Neutrophil (primary cell): ENCODE measurements around the gene RPL28.
"Not testable (repeated sequence)": the region's sequence is repeated elsewhere in the genome, so short reads cannot be mapped to it uniquely, and the experiment has no call there.

Experiments used
- H3K27ac ChIP-seq: fragments of 200-600 bp; sonication (generic); 2 replicates; pipeline ENCODE4 v1.5.1; 2016; ENCODE audit warnings: mild to moderate bottlenecking, moderate library complexity
- H3K27me3 ChIP-seq: fragments of 200-600 bp; sonication (generic); 2 replicates; pipeline ENCODE4 v1.6.0; 2016; ENCODE audit warnings: mild to moderate bottlenecking
- H3K36me3 ChIP-seq: fragments of 200-600 bp; sonication (generic); 2 replicates; pipeline ENCODE4 v1.5.1; 2017
- H3K4me1 ChIP-seq, 2 experiments: fragments of 200-600 bp in 1 of 2; sonication (generic) in 1 of 2; 1 replicate in 1 of 2; 2 replicates in 1 of 2; pipeline versions ENCODE4 v1.5.1 to v1.6.1; 2013 to 2016; ENCODE audit warnings: low read depth in 1 of 2, low read length in 1 of 2, mild to moderate bottlenecking in 1 of 2, moderate library complexity in 1 of 2; ENCODE audit not compliant: control insufficient read depth in 1 of 2, insufficient read depth in 1 of 2
- H3K4me3 ChIP-seq, 2 experiments: fragments of 200-600 bp in 1 of 2; sonication (generic) in 1 of 2; 1 replicate in 1 of 2; 2 replicates in 1 of 2; pipeline ENCODE4 v1.5.1; 2013 to 2016; ENCODE audit warnings: low read depth in 1 of 2, low read length in 1 of 2, mild to moderate bottlenecking in 1 of 2, moderate library complexity in 1 of 2
- H3K9me3 ChIP-seq: fragments of 200-600 bp; sonication (generic); 2 replicates; pipeline ENCODE4 v1.5.1; 2016
- TF ChIP-seq, protein P1 (sequence below): fragments of 200-600 bp; sonication (generic); IDR thresholded peaks from 2 replicates; pipeline ENCODE4 v1.5.1; 2016; ENCODE audit warnings: antibody characterized with exemption

Gene RPL28

GRCh38 chr19:55392820-55393761 is 7.4 kb downstream of the RPL28 start:
- no peak overlapping the region for H3K27ac ChIP-seq
- peaks cover 11 to 12% of the 10 kb centered on the region in 2 experiments for H3K4me1 ChIP-seq
- H3K4me3 ChIP-seq, result no peak overlapping the region
- TF ChIP-seq, protein P1, sequence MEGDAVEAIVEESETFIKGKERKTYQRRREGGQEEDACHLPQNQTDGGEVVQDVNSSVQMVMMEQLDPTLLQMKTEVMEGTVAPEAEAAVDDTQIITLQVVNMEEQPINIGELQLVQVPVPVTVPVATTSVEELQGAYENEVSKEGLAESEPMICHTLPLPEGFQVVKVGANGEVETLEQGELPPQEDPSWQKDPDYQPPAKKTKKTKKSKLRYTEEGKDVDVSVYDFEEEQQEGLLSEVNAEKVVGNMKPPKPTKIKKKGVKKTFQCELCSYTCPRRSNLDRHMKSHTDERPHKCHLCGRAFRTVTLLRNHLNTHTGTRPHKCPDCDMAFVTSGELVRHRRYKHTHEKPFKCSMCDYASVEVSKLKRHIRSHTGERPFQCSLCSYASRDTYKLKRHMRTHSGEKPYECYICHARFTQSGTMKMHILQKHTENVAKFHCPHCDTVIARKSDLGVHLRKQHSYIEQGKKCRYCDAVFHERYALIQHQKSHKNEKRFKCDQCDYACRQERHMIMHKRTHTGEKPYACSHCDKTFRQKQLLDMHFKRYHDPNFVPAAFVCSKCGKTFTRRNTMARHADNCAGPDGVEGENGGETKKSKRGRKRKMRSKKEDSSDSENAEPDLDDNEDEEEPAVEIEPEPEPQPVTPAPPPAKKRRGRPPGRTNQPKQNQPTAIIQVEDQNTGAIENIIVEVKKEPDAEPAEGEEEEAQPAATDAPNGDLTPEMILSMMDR, result no peak
- no peaks in the 10 kb centered on the region for H3K27me3 ChIP-seq
- H3K36me3 ChIP-seq, result peaks cover 34% of the 10 kb centered on the region
- H3K9me3 ChIP-seq, result no peaks in the 10 kb centered on the region

DNA sequence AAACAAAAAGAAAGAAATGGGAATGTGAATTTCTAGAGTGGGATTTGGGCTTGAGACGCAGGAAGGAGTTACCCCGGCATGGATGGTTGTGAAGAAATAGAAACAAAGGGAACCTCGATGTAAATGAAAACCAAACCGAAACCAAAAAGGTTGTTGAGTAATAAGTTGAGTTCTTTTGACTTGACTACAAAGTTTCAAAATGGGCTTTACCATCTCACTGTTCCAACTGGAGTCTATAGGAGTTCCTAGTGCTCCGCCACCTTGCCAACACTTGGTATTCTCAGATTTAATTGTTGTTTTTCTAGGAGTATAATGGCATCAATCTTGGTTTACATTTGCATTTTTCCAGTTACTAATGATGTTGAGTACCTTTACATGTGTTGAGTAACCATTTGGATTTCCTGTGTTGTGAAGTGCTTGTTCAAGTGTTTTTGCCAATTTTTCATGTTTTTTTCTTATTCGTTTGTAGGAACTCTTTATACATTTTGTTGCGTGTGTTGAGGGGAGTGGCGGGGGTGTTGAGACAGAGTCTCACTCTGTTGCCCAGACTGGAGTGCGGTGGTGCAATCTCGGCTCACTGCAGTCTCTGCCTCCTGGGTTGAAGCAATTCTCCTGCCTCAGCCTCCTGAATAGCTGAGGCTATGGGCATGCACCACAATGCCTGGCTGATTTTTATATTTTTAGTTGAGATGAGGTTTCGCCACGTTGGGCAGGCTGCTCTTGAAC is 12.6 kb downstream of the RPL28 start:
- TF ChIP-seq, protein P1, result no peak
- Histone ChIP-seq H3K27me3 (no peaks in the 10 kb centered on the region), H3K36me3 (peaks cover 29% of the 10 kb centered on the region), H3K27ac (peak overlapping the region; percentile 78), H3K9me3 (no peaks in the 10 kb centered on the region), H3K4me1 (peaks cover 22 to 24% of the 10 kb centered on the region in 2 experiments), H3K4me3 (peak overlapping the region; percentile 44 to 55)

DNA sequence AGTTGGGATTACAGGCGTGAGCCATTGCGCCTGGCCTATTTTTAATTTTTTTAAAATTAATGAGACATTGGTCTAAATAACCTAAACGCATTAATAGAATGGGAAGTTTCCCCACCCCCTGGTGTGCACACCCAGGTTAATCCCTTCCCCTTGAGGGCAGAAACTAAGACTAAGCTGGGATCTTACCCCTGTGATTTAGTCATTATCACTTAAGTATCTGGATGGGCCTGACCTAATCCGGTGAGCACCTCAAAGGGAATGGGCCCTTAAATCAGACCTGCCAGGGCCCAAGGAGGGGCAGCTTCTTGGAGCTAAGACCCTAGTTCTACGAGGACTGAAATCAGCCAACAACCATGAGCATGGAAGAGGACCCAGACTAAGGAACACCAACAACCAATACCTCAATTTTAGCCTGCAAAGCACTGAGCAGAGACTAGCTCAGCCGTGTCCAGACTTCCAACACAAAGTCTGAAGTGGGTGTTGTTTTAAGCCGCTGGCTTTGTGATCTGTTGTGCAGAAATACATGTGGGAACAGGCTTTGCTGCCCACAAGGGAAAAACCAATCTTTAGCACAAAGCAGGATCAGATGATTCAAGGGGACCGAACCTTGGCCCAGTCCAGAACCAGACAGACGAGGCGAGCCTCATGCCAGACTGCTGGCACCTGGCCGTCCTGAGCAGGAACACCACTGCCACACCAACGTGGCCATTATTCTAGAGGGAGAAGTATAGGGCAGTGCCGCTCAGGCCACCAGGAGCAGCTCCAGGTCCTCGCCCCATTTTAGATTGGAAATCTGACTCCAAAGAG is 14.8 kb downstream of the RPL28 start:
- peaks cover 23 to 25% of the 10 kb centered on the region in 2 experiments for H3K4me1 ChIP-seq
- no peaks in the 10 kb centered on the region for H3K9me3 ChIP-seq
- H3K4me3 ChIP-seq, result no peak overlapping the region
- H3K27me3 ChIP-seq, result no peaks in the 10 kb centered on the region
- no peak overlapping the region for H3K27ac ChIP-seq
- TF ChIP-seq, protein P1, result no peak
- H3K36me3 ChIP-seq, result peaks cover 38% of the 10 kb centered on the region

DNA sequence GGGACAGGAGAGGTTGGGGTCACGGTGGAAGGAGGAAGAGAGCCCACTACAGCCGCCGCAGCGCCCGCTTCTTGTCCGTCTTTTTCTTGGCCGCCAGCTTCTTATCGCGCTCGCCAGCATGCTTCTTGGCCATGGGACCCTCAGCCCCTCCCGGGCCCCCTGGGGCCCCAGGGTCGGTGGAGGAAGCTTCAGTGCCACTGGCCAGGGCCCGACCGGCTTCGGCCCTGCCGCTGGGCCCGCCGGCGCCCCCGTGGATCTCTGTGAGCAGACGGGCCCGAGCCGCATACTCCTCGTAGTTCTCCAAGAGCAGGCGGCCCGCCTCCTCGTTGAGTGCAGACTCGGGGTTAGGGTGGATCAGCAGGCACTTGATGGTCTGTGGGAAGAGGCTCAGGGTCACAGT is 15.7 kb downstream of the RPL28 start:
- not testable (repeated sequence) for H3K27ac ChIP-seq, H3K27me3 ChIP-seq, H3K9me3 ChIP-seq, H3K4me3 ChIP-seq
- Histone ChIP-seq H3K4me1 (peaks cover 32 to 34% of the 10 kb centered on the region in 2 experiments), H3K36me3 (peaks cover 38% of the 10 kb centered on the region)

GRCh38 chr19:55402509-55402908 is 16.8 kb downstream of the RPL28 start:
- H3K4me3 ChIP-seq, result no peak overlapping the region
- H3K36me3 ChIP-seq, result peaks cover 38% of the 10 kb centered on the region
- H3K27me3 ChIP-seq, result no peaks in the 10 kb centered on the region
- TF ChIP-seq, protein P1, result no peak
- H3K9me3 ChIP-seq, result no peaks in the 10 kb centered on the region
- peaks cover 41 to 44% of the 10 kb centered on the region in 2 experiments for H3K4me1 ChIP-seq
- no peak overlapping the region for H3K27ac ChIP-seq
